ENCODE data around the gene PRKCA.

The PRKCA gene

DNA sequence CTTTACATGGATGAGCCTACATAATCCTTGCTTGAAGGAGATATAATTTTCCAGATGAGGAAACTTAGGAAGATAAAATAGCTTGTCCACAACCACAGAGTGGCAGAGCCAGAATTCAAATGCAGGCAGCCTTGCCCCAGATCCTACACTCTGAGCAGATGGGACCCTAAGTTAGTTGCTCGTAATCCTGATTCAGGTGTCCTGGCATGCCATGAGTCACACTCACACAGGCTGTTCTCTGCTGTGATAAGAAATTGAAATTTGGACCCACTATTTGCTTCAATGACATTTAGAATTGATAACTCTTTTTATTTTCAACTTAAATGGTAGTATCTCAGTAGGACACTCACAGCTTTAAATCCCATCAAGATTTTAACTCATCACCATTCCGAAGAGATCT is 381.8 kb downstream of the PRKCA start:
- Histone ChIP-seq H3K27ac (ENCODE audit: low read depth, low read length) (no peak overlapping the region), H3K9me3 (ENCODE audit: insufficient read depth, low read depth, low read length) (no peaks in the 10 kb centered on the region), H3K9ac (ENCODE audit: low read depth, low read length) (no peak overlapping the region), H3K36me3 (ENCODE audit: insufficient read depth, low read length) (peaks cover 3% of the 10 kb centered on the region; the same call in 1 of the 2 replicates), H3K4me3 (ENCODE audit: low read length) (no peak overlapping the region), H3K27me3 (ENCODE audit: insufficient read depth, low read length) (no peaks in the 10 kb centered on the region), H3K4me1 (ENCODE audit: insufficient read depth, low read length) (0 out of 2 replicates have a peak, but pooled peaks cover 3% of the 10 kb centered on the region)
- 94% methylated on average over 2 of the region's 2 CpGs for WGBS

- no peaks in the 10 kb centered on the region for H3K27me3 ChIP-seq (ENCODE audit: insufficient read depth, low read length)
- H3K27ac ChIP-seq (ENCODE audit: low read depth, low read length), result no peak overlapping the region
- no peaks in the 10 kb centered on the region for H3K9me3 ChIP-seq (ENCODE audit: insufficient read depth, low read depth, low read length)
- WGBS, result 97% methylated on average over 2 of the region's 2 CpGs
- no peak overlapping the region for H3K9ac ChIP-seq (ENCODE audit: low read depth, low read length)
- 0 out of 2 replicates have a peak, but pooled peaks cover 3% of the 10 kb centered on the region for H3K4me1 ChIP-seq (ENCODE audit: insufficient read depth, low read length)
- H3K36me3 ChIP-seq (ENCODE audit: insufficient read depth, low read length), result peaks cover 3% of the 10 kb centered on the region; the same call in 1 of the 2 replicates
- no peak overlapping the region for H3K4me3 ChIP-seq (ENCODE audit: low read length)
Measured at GRCh38 chr17:66684731-66685130, 382.3 kb downstream of the PRKCA start.

- Histone ChIP-seq H3K9me3 (ENCODE audit: insufficient read depth, low read depth, low read length) (no peaks in the 10 kb centered on the region), H3K27ac (ENCODE audit: low read depth, low read length) (no peak overlapping the region), H3K27me3 (ENCODE audit: insufficient read depth, low read length) (no peaks in the 10 kb centered on the region), H3K9ac (ENCODE audit: low read depth, low read length) (no peak overlapping the region), H3K4me1 (ENCODE audit: insufficient read depth, low read length) (no peaks in the 10 kb centered on the region), H3K36me3 (ENCODE audit: insufficient read depth, low read length) (peaks cover 3% of the 10 kb centered on the region; the same call in 1 of the 2 replicates), H3K4me3 (ENCODE audit: low read length) (no peak overlapping the region)
- 90% methylated on average over 6 of the region's 6 CpGs for WGBS
Measured at GRCh38 chr17:66686601-66687000, 384.2 kb downstream of the PRKCA start.

GRCh38 chr17:66687570-66688284 is 385.3 kb downstream of the PRKCA start:
- H3K4me1 ChIP-seq (ENCODE audit: insufficient read depth, low read length), result no peaks in the 10 kb centered on the region
- no peaks in the 10 kb centered on the region for H3K27me3 ChIP-seq (ENCODE audit: insufficient read depth, low read length)
- peaks cover 3% of the 10 kb centered on the region; the same call in 1 of the 2 replicates for H3K36me3 ChIP-seq (ENCODE audit: insufficient read depth, low read length)
- no peak overlapping the region for H3K9ac ChIP-seq (ENCODE audit: low read depth, low read length)
- no peak overlapping the region for H3K4me3 ChIP-seq (ENCODE audit: low read length)
- WGBS, result 100% methylated on average over 3 of the region's 3 CpGs
- no peaks in the 10 kb centered on the region for H3K9me3 ChIP-seq (ENCODE audit: insufficient read depth, low read depth, low read length)
- no peak overlapping the region for H3K27ac ChIP-seq (ENCODE audit: low read depth, low read length)

- WGBS, result 46% methylated on average over 2 of the region's 2 CpGs
- no peak overlapping the region for H3K9ac ChIP-seq (ENCODE audit: low read depth, low read length)
- peaks cover 3% of the 10 kb centered on the region; the same call in 1 of the 2 replicates for H3K36me3 ChIP-seq (ENCODE audit: insufficient read depth, low read length)
- H3K27me3 ChIP-seq (ENCODE audit: insufficient read depth, low read length), result no peaks in the 10 kb centered on the region
- H3K4me1 ChIP-seq (ENCODE audit: insufficient read depth, low read length), result no peaks in the 10 kb centered on the region
- no peaks in the 10 kb centered on the region for H3K9me3 ChIP-seq (ENCODE audit: insufficient read depth, low read depth, low read length)
- no peak overlapping the region for H3K27ac ChIP-seq (ENCODE audit: low read depth, low read length)
- no peak overlapping the region for H3K4me3 ChIP-seq (ENCODE audit: low read length)
Measured at GRCh38 chr17:66689221-66689620, 386.8 kb downstream of the PRKCA start.

DNA sequence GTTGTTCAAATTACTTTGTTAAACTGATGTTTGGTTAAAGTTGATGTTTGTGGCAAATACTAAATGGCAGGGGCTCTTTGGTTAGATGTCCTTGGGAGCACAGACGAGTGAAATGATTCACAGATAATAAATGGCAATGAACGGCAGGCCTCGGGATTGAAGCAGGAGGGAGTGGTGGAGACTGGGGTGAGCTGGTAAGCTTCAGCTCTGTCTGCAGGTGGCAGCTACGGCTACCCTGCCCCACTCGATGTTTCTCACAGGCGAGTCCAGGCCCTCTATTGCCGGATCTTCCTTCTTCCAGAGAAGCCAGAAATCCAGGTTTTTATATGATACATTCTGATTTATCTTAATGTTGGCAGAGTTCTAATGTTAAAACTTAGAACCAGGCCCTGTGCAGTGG is 387.8 kb downstream of the PRKCA start:
- Histone ChIP-seq H3K27me3 (ENCODE audit: insufficient read depth, low read length) (no peaks in the 10 kb centered on the region), H3K27ac (ENCODE audit: low read depth, low read length) (no peak overlapping the region), H3K4me1 (ENCODE audit: insufficient read depth, low read length) (no peaks in the 10 kb centered on the region), H3K9me3 (ENCODE audit: insufficient read depth, low read depth, low read length) (no peaks in the 10 kb centered on the region), H3K9ac (ENCODE audit: low read depth, low read length) (no peak overlapping the region), H3K4me3 (ENCODE audit: low read length) (no peak overlapping the region), H3K36me3 (ENCODE audit: insufficient read depth, low read length) (peaks cover 3% of the 10 kb centered on the region; the same call in 1 of the 2 replicates)
- WGBS, result 89% methylated on average over 7 of the region's 7 CpGs

GRCh38 chr17:66691644-66692420 is 389.4 kb downstream of the PRKCA start:
- Histone ChIP-seq H3K36me3 (ENCODE audit: insufficient read depth, low read length) (peaks cover 3% of the 10 kb centered on the region; the same call in 1 of the 2 replicates), H3K4me3 (ENCODE audit: low read length) (no peak overlapping the region), H3K9me3 (ENCODE audit: insufficient read depth, low read depth, low read length) (no peaks in the 10 kb centered on the region), H3K27ac (ENCODE audit: low read depth, low read length) (no peak overlapping the region), H3K4me1 (ENCODE audit: insufficient read depth, low read length) (no peaks in the 10 kb centered on the region), H3K27me3 (ENCODE audit: insufficient read depth, low read length) (no peaks in the 10 kb centered on the region), H3K9ac (ENCODE audit: low read depth, low read length) (no peak overlapping the region)
- 83% methylated on average over 12 of the region's 12 CpGs for WGBS

GRCh38 chr17:66692421-66692690 is 389.9 kb downstream of the PRKCA start:
- 94% methylated on average over 3 of the region's 3 CpGs for WGBS
- no peaks in the 10 kb centered on the region for H3K4me1 ChIP-seq (ENCODE audit: insufficient read depth, low read length)
- no peaks in the 10 kb centered on the region for H3K9me3 ChIP-seq (ENCODE audit: insufficient read depth, low read depth, low read length)
- H3K36me3 ChIP-seq (ENCODE audit: insufficient read depth, low read length), result peaks cover 5% of the 10 kb centered on the region; the same call in 1 of the 2 replicates
- no peak overlapping the region for H3K27ac ChIP-seq (ENCODE audit: low read depth, low read length)
- H3K9ac ChIP-seq (ENCODE audit: low read depth, low read length), result no peak overlapping the region
- no peak overlapping the region for H3K4me3 ChIP-seq (ENCODE audit: low read length)
- H3K27me3 ChIP-seq (ENCODE audit: insufficient read depth, low read length), result no peaks in the 10 kb centered on the region

- H3K4me1 ChIP-seq (ENCODE audit: insufficient read depth, low read length), result no peaks in the 10 kb centered on the region
- no peaks in the 10 kb centered on the region for H3K27me3 ChIP-seq (ENCODE audit: insufficient read depth, low read length)
- H3K4me3 ChIP-seq (ENCODE audit: low read length), result no peak overlapping the region
- no peak overlapping the region for H3K9ac ChIP-seq (ENCODE audit: low read depth, low read length)
- WGBS, result 94% methylated on average over 4 of the region's 5 CpGs
- no peaks in the 10 kb centered on the region for H3K9me3 ChIP-seq (ENCODE audit: insufficient read depth, low read depth, low read length)
- peaks cover 2% of the 10 kb centered on the region; the same call in 1 of the 2 replicates for H3K36me3 ChIP-seq (ENCODE audit: insufficient read depth, low read length)
- no peak overlapping the region for H3K27ac ChIP-seq (ENCODE audit: low read depth, low read length)
Measured at GRCh38 chr17:66695098-66695497, 392.7 kb downstream of the PRKCA start.

- Histone ChIP-seq H3K36me3 (ENCODE audit: insufficient read depth, low read length) (peaks cover 2% of the 10 kb centered on the region; the same call in 1 of the 2 replicates), H3K9ac (ENCODE audit: low read depth, low read length) (no peak overlapping the region)
Measured at GRCh38 chr17:66698270-66698669, 395.9 kb downstream of the PRKCA start.

GRCh38 chr17:66701462-66701861 is 399.0 kb downstream of the PRKCA start:
- Histone ChIP-seq H3K4me1 (ENCODE audit: insufficient read depth, low read length) (no peaks in the 10 kb centered on the region), H3K9ac (ENCODE audit: low read depth, low read length) (no peak overlapping the region), H3K9me3 (ENCODE audit: insufficient read depth, low read depth, low read length) (no peaks in the 10 kb centered on the region), H3K4me3 (ENCODE audit: low read length) (no peak overlapping the region), H3K27me3 (ENCODE audit: insufficient read depth, low read length) (no peaks in the 10 kb centered on the region), H3K36me3 (ENCODE audit: insufficient read depth, low read length) (peaks cover 2% of the 10 kb centered on the region; the same call in 1 of the 2 replicates), H3K27ac (ENCODE audit: low read depth, low read length) (no peak overlapping the region)

More at GRCh38 chr17:66698270-66698669, 395.9 kb downstream of the PRKCA start:
- Histone ChIP-seq H3K4me1 (ENCODE audit: insufficient read depth, low read length) (no peaks in the 10 kb centered on the region), H3K27me3 (ENCODE audit: insufficient read depth, low read length) (no peaks in the 10 kb centered on the region), H3K9me3 (ENCODE audit: insufficient read depth, low read depth, low read length) (no peaks in the 10 kb centered on the region), H3K4me3 (ENCODE audit: low read length) (no peak overlapping the region), H3K27ac (ENCODE audit: low read depth, low read length) (no peak overlapping the region)
